HG03095 (cell line): ENCODE measurements around the gene OSBPL5.
"Not testable (repeated sequence)": the region's sequence is repeated elsewhere in the genome, so short reads cannot be mapped to it uniquely, and the experiment has no call there.

Source experiments
- ATAC-seq: cut with Tn5 transposase; IDR thresholded peaks from one replicate; pipeline ENCODE4 v1.9.1; 2021; ENCODE audit warnings: moderate library complexity; ENCODE audit not compliant: unreplicated experiment

OSBPL5 gene

DNA sequence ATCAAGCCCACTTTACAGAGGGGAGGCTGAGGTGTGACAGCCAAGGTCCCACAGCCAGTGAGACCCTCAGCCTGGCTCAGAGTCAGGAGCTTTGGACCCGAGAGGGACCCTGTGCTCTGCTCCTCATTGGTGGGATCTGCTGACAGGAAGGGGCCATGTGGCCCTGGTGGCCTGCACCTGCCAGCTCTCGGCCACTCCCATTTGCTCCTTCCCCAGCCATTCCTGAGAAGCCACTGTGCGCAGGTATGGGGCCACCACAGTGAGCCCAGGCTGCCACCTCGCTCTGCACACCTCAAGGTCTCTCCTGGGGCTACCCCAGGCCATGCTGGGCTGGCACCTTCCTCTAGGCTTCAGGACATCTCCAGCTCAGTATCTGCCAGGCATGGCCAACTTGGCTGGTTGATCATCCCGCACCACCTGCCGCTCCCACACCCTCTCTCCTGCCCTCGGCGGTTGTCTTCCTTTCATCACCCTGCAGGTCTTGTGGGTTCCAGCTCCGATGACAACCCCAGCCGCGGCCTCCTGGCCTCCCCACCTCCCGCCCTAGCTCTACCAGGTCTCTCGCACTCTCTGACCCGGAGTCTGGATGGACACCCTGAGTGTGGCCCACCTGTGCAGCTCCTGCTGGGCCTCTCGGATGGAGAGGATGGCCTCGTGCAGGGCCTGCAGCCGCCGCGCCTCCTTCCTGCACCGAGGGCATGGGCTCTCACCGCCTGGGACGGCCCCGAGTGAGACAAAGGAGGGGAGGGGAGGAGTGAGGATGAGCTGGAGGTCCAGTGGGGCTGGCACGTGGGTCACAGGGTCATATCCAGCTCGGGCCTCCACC lies 75.7 kb downstream of the OSBPL5 start:
- ATAC-seq: no peak

DNA sequence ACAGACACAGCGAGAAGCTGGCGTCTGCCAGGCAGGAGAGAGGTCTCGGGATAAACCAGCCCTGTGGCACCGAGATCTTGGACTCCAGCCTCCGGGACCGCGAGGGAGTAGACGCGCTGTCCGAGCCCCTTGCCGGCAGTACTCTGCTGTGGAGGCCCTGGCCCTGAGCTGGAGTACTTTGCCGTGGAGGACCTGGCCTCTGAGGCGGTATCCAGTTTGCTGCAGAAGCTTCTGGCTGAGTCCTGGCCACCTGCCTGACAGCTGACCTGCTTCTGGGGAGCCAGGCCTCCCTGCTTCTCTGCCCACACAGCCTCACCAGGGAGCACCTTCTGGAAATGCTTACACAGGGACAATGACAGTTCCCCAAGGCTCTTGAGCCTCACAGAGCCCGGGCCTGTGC lies 76.3 kb downstream of the OSBPL5 start:
- no peak for ATAC-seq

DNA sequence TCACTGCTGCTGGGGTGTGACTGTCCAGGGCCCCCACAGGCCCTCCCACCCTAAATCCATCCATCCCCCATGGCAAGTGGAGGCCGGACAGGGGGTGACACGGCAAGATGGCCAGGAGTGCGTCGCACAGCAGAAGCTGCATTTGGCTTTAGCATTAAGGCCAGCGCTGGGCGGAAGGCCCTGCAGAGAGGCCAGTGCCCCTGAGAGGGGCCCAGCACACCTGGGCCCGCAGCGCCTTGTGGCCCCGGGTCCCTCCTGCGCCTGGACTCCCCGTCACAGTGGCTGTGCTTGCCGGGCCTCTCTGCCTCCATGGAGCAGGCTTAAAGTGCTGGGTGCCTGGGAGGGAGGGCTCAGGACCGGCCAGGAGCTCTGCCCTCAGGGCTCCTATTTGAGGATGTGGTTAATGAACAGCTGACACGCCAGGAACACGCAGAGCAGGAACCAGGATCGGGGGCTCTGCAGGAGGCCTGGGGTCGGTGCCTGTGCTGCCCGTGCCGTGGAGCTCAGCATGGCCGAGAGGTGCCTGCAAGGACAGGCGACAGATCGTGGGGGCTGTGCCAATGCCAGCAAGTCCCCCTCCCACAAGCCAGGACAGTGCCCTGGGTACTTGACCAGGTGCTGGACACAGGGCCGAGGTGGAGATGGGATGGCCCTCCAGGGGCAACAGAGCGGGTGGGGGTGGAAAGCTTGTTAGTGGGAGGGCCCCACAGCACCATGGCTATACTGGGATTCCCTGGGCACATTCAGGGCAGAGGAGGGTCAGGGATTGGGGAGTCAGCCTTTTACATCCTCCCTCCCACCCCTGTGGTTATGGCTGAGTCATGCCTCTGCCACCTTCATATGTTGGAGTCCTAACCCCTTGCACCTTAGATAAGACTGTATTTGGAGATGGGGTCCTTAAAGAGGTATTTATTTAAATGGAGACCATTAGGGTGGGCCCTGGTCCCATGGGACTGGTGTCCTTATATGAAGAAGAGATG lies 77.0 kb downstream of the OSBPL5 start:
- ATAC-seq: no peak

DNA sequence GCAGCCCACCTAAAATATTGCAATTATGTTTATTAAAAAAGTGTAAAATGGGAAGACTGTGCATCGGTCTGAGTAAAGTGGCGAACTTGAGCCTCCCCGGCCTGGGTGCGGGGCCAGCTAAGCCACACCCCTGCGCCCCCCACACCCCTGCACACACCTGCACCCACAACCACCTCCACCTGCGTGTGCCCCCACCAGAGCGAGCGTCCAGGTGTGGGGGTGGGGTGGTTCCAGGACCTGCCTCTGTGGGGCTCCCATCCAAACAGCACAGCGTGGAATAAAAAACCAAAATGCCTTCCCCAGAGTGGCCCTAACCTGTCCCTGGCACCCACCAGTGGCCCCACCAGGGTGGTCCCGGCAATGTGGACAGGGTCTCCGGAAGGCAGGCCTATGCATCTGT lies 77.7 kb downstream of the OSBPL5 start:
- ATAC-seq: no peak

DNA sequence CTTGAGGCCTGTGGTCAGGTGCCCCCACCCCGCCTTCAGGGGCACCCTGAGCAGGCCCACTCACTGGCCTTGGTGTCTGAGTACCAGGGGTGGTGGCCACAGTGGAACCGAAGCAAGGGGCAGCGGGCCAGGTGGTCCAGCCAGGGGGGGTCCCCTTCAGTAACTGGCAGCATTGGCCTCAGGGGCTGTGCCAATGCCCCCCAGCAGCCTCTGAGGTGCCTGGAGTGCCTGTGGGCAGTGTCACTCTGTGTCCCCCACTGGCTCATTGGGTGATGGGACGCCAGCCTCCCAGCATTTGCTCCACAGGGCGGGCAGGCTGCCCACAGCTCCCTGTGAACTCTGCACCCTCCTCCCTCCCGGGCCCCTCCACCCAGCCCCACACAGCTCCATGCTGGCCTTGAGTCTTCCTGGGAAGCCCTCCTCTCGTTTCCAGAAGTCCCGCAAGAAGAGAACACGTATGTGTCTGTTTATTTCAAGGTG lies 78.4 kb downstream of the OSBPL5 start:
- ATAC-seq: no peak

DNA sequence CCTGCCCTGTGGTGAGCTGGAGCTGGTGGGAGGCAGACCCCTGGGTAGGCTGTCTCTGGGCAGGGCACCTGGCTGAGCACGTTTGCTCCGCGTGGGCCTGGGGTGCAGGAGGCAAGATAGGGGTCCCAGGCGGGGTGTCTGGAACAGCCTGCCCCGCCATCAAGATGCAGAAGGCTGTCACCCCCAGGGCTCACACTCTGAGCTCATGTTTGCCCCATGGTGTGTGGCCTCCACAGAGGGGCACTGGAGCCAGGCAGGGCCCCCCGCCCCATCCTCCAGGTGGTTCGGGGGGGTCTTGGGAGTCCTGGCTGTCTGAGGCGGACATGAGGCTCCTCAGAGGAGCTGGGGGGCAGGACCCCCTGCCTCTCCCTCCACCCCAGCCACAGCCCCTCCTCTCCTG lies 79.0 kb downstream of the OSBPL5 start:
- no peak for ATAC-seq

DNA sequence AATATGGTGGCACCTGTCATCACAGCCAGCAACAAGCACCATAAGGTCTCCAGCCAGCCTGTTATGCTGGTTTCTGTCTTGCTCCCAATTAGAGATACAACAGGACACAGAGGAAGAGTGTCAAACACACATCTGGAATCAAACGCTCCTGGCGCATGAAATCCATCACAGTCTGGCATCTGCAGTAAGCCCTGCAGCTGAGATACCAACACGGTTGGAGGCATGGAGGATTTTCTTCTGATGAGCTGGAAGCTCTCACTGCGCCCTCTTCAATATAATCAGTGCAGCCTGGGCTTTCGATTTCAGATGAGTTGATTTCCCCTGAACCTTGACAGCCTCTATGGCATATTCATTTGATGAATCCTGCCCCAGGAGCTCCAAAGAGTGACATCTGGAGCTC lies 80.1 kb downstream of the OSBPL5 start:
- no peak for ATAC-seq

DNA sequence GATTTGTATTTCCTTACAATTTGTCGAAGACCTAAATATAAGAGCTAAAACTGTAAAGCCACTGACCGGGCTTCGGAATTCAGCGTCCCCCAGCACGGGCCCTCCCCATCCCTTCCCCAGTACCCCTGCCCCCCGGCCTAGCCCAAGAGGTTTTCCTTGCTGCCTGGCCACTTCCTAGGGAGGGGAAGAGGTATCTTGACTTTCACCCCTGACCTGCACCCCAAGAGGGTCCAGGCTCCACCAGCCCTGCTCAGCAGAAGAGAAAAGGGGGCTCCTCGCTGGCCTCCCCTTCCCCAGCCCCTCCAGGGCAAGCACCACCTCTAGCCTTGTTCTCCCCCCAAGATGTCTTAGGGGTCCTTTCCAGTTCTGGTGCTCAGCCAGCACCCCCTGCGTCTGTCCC lies 81.8 kb downstream of the OSBPL5 start:
- ATAC-seq: no peak

DNA sequence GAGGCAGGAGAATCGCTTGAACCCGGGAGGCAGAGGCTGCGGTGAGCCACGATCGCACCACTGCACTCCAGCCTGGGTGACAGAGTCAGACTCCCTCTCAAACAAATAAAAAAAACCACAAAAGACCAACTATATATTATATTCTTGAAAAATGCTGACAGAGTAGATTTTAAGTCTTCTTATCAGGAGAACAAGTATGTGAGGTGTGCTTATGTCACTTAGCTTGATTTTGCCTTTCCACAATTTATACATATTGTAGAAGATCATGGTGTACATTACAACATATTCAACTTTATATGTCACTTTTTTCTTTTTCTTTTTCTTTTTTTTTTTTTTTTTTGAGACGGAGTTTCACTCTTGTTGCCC lies 83.7 kb downstream of the OSBPL5 start:
- ATAC-seq: no peak

DNA sequence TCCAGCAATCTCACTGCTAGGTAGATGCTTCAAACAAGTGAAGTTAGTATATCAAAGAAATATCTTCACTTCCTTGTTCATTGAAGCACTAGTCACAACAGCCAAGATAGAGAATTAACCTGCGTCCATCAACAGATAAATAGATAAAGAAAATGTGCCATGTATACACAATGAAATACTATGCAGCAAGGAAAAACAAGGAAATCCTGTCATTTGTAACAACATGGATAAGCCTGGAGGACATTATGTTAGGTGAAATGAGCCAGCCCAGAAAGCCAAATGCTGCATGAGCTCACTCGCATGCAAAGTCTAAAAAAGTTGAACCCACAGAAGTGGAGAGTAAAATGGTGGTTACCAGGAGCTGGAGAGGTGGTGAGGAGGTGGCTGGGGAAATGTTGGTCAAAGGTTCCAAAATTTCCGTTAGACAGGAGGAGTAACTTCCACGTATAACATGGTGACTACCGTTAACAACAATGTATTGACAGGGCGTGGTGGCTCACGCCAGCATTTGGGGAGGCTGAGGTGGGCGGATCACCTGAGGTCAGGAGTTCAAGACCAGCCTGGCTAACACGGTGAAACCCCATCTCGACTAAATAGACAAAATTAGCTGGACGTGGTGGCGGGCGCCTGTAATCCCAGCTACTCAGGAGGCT lies 84.3 kb downstream of the OSBPL5 start:
- ATAC-seq: no peak

DNA sequence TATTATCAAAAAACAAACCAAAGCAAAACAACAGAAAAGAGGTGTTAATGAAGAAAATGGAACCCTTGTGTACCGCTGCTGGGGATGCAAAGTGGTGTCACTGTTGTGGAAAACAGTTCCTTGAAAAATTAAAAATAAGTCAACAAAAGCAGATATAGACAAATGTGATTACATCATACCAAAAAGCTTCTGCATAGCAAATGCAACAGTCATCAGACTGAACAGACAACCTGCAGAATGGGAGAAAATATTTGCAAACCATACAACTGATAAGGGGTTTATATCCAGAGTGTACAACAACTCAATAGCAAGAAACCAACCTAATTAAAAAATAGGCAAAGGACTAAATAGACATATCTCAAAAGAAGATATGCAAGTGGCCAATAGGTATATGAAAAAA lies 85.0 kb downstream of the OSBPL5 start:
- no peak for ATAC-seq

DNA sequence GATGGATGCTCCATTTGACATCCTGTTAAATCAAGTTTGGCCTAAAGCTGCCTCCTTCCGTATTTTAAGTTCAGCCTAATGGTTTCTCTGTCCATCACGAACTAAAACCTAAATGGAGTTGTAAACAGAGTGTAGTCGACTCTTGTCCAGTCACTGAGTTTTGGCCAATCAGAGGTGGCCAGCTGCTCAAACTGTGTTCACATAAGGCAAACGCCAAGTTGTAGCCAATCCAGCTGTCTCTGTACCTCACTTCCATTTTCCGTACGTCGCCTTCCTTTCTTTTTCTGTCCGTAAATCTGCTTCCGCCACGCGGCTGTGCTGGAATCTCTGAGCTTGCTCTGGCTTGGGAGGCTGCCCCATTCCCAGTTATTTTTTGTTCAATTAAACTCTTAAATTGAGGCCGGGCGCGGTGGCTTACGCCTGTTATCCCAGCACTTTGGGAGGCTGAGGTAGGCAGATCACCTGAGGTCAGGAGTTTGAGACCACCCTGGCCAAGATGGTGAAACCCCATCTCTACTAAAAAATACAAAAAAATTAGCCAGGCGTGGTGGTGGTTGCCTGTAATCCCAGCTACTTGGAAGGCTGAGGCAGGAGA lies 87.2 kb downstream of the OSBPL5 start:
- no peak for ATAC-seq

DNA sequence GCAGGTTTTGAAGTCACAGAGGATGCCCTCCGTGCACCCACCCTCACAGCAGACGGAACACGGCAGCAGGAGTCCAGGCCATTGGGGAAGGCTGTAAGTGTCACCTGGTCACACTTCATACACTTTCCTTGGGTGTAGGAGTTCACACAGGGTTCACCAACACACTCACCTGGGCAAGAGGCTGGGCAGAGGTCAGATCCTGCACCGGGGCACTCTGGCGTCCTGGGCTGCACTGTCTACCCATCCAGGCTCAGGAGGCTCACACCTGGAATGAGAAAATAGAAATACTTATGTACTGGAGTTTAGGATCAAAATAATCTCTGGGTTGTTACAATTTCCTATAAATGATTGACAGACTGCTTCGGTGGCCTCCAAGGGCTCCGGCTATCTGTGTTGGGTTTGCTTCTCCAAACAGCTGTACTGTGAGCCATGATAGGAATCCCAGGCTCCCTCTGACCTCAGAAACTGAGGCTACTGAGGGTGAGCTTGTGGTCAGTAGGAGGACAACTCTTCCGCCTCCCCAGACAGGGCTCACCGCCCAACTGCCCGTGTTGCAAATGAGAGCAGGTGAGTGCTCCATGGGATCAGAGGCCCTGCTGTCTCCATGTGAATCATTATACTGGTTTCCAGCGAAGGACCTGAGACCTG lies 87.8 kb downstream of the OSBPL5 start:
- ATAC-seq: no peak

DNA sequence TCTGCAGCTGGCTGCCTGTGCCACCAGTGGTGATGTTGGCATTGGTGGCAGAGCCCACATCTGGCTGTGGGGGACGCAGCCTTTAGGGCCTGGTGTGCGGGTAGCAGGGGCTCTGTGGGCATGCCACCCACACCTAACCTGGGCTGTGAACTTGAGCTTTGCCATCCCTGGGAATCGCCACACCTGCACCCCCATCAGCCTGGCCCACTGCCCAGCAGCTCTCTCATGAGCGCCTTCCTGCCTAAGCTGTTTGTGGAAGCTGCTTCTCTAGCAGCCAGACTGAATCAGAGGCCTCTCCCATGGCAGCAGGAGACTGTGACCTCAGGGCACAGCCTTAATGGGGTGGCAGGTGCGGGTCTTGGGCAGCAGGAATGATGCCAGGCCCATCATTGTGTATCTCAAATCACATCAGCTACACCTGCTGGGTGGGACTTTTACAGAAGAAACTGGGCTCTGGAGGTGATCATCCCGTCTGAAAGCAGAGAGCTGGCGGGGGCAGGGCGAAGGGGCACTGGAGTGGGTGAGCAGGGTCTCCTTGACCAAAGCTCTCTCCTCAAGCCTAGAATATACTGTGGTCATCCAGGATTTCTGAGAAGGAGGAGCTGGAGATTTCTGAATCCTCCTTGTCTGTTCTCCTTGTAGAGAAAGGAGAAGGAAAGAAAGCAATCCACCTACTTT lies 90.1 kb downstream of the OSBPL5 start:
- no peak for ATAC-seq

DNA sequence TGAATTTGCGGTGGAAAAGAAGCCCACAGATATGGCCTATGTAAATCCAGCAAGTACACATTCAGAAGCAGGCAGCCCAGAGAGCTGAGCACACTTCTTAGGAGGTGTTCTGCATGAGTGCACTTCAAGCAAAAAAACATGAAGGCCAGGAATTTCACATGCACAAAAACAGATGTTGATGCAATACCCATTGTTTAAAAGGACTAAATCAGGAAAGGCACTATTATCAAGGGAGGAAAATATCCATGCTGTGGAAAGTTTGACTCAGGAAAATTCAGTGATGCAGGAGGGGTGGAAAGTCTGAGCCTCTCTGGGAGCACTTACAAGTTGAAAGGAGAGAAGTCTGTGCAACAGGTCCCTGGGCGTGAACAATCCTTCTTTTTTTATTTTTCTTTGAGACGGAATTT lies 92.1 kb downstream of the OSBPL5 start:
- ATAC-seq: no peak

DNA sequence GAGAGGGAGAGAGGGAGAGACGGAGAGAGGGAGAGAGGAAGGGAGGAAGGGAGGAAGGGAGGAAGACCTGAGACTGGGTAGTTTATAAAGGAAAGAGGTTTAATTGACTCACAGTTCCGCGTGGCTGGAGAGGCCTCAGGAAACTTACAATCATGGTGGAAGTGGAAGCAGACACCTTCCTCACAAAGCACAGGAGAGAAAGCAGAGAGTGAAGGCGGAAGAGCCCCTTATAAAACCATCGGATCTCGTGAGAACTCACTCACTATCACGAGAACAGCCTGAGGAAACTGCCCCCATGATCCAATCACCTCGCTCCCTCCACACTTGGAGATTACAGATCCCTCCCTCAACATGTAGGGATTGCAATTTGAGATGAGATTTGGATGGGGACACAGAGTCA lies 95.7 kb downstream of the OSBPL5 start:
- no peak for ATAC-seq

DNA sequence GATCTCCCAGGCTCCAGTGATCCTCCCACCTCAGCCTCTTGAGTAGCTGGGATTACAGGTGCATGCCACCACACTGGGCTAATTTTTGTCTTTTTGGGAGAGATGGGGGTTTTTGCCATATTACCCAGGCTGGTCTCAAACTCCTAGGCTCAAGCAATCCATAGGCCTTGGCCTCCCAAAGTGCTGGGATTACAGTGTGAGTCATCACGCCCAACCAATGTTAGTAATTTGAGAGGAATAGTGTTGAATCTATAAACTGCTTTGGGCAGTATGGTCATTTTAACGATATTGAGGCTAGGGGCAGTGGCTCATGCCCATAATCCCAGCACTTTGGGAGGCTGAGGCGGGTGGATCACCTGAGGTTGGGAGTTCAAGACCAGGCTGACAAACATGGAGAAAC lies 98.8 kb downstream of the OSBPL5 start:
- not testable (repeated sequence) for ATAC-seq

DNA sequence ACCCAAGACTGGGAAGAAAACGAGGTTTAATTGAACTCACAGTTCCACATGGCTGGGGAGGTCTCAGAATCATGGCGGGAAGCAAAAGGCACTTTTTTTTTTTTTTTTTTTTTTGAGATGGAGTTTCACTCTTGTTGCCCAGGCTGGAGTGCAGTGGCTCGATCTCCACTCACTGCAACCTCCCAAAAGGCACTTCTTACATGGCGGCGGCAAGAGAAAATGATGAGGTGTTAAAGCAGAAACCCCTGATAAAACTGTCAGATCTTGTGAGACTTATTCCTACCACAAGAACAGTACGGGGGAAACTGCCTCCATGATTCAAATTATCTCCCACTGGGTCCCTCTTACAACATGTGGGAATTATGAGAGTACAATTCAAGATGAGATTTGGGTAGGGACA lies 100.4 kb downstream of the OSBPL5 start:
- ATAC-seq: not testable (repeated sequence)

DNA sequence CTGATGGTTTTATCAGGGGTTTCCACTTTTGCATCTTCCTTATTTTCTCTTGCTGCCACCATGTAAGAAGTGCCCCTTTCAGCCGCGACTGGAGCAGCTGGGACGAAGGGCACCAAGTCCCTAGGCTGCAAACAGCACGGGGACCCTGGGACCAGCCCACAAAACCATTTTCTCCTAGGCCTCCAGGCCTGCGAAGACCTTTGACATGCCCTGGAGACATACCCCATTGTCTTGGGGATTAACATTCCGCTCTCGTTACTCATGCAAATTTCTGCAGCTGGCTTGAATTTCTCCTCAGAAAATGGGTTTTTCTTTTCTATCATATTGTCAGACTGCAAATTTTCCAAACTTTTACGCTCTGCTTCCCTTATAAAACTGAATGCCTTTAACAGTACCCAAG lies 101.2 kb downstream of the OSBPL5 start:
- ATAC-seq: not testable (repeated sequence)

DNA sequence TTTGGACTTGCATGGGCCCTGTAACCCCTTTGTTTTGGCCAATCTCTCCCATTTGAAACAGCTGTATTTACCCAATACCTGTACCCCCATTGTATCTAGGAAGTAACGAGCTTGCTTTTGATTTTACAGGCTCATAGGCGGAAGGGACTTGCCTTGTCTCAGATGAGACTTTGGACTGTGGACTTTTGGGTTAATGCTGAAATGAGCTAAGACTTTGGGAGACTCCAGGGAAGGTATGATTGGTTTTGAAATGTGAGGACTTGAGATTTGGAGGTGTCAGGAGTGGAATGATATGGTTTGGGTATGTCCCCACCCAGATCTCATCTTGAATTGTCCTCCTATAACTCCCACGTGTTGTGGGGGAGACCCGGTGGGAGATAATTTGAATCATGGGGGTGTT lies 101.7 kb downstream of the OSBPL5 start:
- ATAC-seq: not testable (repeated sequence)
